AG04449 (cell line): ENCODE results near the gene DBNL.

Source experiments
- CTCF ChIA-PET: fragments of 350-600 bp; formaldehyde crosslinking; extraction: SDS; loops from one replicate; lab custom pipeline; 2021; ENCODE audit warnings: antibody characterized with exemption; lab: Yijun Ruan, JAX
- POLR2A ChIA-PET: fragments of 400-600, 350-600 bp; formaldehyde crosslinking; extraction: SDS; loops from one replicate; lab custom pipeline; 2020; ENCODE audit warnings: antibody characterized with exemption, inconsistent platforms; lab: Yijun Ruan, JAX
- DNase-seq: peaks from one replicate; pipeline ENCODE4 v3.0.0-alpha.2; 2010; ENCODE audit warnings: low read depth, low spot score
- H3K4me3 ChIP-seq: 2 replicates; pipeline ENCODE4 v1.5.1; 2011; ENCODE audit warnings: low read depth, mild to moderate bottlenecking, control low read depth, low read length
- TF ChIP-seq, protein P1 (sequence below): IDR thresholded peaks from one replicate; pipeline ENCODE4 v1.5.1; 2011; ENCODE audit warnings: mild to moderate bottlenecking, moderate library complexity, low read length, control low read depth, inconsistent platforms; ENCODE audit not compliant: insufficient read depth; ENCODE audit errors: missing control alignments

DBNL gene

DNA sequence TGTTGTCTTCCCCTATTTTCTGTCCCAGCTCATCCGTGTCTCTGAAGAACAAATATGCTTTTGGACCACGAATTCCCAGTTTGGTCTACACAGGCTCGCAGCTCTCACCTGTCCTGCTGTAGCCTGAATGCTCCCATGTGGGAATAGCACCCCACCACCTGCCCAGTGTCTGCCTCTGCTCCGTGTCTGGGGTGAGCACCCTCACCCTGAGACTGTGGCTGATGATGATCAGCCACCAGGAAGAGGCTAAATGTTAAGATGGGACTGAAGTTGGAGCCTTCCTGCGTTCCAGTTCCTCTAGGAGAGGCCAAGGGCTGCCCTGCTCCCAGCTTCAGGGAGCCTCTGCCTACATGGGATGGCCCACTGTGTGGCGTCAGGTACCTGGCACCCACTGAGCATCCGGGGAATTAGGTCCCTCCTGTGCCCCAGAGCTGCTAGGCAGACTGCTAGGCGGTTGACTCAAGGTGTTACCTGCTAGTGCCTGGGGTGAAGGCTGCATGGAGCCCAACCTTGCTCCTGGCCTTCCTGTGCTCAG, 17.2 kb downstream of the DBNL start:
- TF ChIP-seq, protein P1, sequence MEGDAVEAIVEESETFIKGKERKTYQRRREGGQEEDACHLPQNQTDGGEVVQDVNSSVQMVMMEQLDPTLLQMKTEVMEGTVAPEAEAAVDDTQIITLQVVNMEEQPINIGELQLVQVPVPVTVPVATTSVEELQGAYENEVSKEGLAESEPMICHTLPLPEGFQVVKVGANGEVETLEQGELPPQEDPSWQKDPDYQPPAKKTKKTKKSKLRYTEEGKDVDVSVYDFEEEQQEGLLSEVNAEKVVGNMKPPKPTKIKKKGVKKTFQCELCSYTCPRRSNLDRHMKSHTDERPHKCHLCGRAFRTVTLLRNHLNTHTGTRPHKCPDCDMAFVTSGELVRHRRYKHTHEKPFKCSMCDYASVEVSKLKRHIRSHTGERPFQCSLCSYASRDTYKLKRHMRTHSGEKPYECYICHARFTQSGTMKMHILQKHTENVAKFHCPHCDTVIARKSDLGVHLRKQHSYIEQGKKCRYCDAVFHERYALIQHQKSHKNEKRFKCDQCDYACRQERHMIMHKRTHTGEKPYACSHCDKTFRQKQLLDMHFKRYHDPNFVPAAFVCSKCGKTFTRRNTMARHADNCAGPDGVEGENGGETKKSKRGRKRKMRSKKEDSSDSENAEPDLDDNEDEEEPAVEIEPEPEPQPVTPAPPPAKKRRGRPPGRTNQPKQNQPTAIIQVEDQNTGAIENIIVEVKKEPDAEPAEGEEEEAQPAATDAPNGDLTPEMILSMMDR, result no peak
- DNase-seq, result no peak
- H3K4me3 ChIP-seq, result no peak overlapping the region
- ChIA-PET CTCF (interaction anchor here (0.8 to 1.4 kb wide), 3 partner anchors 7 to 11 kb away, joined by 3 to 6 read pairs (median 3); no protein-coding TSS in a partner anchor), POLR2A (no interaction called here)

GRCh38 chr7:44062180-44062902, 17.8 kb downstream of the DBNL start:
- no peak overlapping the region for H3K4me3 ChIP-seq
- TF ChIP-seq, protein P1, result no peak
- CTCF ChIA-PET, result interaction anchor here (0.8 to 1.1 kb wide), 2 partner anchors 8 to 10 kb away, joined by 3 to 6 read pairs; no protein-coding TSS in a partner anchor
- POLR2A ChIA-PET, result no interaction called here
- DNase-seq, result no peak

DNA sequence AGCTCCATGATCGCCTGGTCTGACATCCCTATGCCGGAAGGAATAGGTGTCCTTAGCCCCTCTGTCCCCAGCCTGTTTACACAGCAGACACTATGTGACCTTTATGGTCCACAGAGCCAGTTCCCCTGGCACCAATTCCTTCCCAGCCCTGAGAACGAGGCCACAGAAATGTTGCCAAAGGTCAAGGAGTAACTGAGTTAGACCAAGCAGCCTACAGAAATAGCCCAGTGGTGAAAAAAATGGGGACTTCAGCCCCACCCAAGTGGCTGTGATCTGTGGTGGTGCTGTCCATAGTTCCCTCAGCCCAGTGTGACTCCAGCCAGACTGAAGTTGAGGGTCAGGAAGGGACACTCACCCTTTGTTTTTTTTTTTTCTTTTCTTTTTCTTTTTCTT, 18.4 kb downstream of the DBNL start:
- TF ChIP-seq, protein P1, result no peak
- no peak overlapping the region for H3K4me3 ChIP-seq
- CTCF ChIA-PET, result interaction anchor here (0.8 to 0.9 kb wide), 2 partner anchors 8 to 11 kb away, joined by 3 read pairs; no protein-coding TSS in a partner anchor
- POLR2A ChIA-PET, result no interaction called here
- DNase-seq, result no peak

DNA sequence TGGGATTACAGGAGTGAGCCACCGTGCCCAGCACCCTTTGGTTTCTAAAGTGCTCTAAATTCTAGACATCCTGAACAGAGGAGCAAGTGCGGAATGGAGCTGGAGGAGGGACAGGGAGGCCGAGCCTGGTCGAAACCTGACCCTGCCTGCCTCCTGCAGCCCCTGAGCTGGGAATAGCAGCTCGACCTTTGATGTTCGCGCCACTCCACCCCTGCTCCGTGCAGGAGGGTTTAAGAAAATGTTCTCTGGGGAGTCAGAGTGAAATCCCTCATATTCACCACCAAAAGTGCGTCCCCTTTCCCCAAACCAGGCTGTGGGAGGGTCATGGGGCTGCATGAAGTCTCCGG, 19.0 kb downstream of the DBNL start:
- ChIA-PET POLR2A (no interaction called here), CTCF (interaction anchor here (0.6 to 0.9 kb wide), 2 partner anchors 9 to 12 kb away, joined by 3 read pairs; no protein-coding TSS in a partner anchor)
- no peak for DNase-seq
- no peak overlapping the region for H3K4me3 ChIP-seq
- TF ChIP-seq, protein P1, result no peak

GRCh38 chr7:44063894-44064651, 19.6 kb downstream of the DBNL start:
- H3K4me3 ChIP-seq, result no peak overlapping the region
- TF ChIP-seq, protein P1, result no peak
- POLR2A ChIA-PET, result interaction anchor here (1.5 kb wide), 1 partner anchor 133 kb away, joined by 3 read pairs; no protein-coding TSS in a partner anchor
- CTCF ChIA-PET, result interaction anchor here (0.6 to 0.9 kb wide), 3 partner anchors 8 to 133 kb away, joined by 3 to 4 read pairs (median 3); no protein-coding TSS in a partner anchor
- no peak for DNase-seq
